HG03457 (cell line): ENCODE results near the gene ZSCAN30.

Experiments
- ATAC-seq: cut with Tn5 transposase; IDR thresholded peaks from one replicate; pipeline ENCODE4 v1.9.1; 2021; ENCODE audit warnings: moderate number of reproducible peaks; ENCODE audit not compliant: unreplicated experiment

Gene ZSCAN30

DNA sequence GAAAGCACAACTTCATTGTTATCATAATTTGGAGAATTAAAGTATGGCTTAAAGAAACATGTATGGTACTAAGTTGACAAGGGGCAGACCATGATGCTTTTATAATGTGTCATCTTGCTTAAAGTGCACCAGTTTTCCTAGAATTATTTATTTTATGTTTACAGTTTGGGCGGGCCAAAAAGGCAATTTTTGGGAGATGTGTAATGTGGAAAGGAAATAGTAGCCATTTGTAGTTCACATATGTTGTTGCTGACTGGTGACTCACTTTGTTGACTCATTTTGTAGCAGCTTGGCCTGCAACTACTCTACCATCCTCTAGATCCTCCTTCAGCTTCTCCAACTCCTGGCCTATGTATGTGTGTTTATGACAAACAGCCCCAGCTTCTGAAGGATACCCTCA lies 7.7 kb downstream of the ZSCAN30 start:
- no peak for ATAC-seq

DNA sequence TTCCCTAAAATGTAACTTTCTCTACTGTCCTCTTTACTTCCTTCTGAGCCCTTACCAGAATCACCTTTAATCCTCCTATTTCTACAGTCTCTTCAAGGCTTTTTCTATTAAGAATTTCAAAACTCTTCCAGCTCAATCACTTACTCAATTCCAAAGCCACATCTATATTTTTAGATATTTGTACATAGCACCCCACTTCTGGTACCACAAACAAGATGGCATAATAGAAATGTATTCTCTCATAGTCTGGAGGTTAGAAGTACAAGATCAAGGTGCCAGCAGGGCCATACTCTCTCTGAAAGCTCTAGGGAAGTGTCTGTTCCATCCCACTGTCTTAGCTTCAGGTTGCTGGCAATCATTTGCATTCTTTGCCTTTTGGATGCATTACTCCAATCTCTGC lies 11.1 kb downstream of the ZSCAN30 start:
- ATAC-seq = no peak

DNA sequence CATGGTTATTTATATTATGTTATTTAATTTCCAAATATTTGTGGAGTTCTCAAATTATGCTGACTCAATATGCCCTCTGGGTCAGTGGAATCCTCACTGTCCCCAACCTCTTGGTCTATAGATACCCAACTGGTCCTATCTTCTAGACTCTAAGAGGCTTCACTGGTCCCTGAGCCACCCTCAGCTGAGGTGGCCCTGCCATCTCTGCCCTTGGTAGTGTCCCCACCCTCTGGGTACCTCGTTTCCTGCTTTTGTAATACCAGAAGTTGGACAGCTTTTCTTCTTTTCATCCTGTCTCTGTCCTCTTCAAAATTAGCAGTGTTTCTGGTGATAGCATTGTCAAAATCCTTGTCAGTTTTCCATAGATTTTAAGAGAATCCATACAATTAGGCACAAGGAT lies 11.9 kb downstream of the ZSCAN30 start:
- no peak for ATAC-seq

DNA sequence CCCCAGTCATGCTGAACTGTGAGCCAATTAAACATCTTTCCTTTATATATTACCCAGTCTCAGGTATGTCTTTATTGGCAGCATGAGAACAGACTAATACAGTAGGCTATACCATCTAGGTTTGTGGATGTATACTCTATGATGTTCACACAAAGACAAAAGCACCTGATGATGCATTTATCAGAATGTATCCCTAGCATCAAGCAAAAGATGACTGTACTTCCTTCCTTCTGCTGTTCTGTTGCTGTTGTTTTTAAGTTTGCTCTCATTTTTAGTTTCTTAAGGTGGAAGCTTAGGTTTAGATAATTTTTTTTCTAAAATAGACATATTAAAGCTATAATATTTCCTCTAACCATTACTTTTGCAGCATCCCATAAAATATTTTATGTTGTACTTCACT lies 12.4 kb downstream of the ZSCAN30 start:
- no peak for ATAC-seq

DNA sequence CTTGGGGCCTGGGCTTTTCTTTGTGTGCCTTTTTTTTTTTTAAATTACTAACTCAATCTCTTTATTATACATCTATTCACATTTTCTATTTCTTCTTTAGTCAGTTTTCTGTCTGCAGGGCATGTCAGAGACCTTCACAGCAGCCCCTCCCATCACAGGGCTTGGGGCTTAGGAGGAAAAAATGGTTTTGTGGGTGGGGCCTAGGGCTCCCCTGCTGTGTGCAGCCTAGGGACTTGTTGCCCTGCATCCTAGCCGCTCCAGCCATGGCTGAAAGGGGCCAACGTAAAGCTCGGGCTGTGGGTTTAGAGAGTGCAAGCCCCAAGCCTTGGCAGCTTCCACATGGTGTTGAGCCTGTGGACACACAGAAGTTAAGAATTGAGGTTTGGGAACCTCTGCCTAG lies 13.8 kb downstream of the ZSCAN30 start:
- no peak for ATAC-seq

DNA sequence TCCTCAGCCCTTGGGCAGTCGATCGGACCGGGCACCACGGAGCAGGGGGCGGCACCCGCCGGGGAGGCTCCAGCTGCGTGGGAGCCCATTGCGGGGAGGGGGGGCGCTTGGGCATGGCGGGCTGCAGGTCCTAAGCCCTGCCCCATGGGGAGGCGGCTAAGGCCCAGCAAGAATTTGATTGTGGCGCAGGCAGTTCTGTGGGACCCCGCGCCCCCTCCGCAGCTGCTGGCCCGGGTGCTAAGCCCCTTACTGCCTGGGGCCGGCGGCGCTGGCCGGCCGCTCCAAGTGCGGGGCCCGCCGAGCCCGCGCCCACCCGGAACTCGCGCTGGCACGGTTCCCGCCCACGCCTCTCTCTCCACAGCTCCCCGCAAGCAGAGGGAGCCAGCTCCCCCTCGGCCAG lies 18.4 kb downstream of the ZSCAN30 start:
- no peak for ATAC-seq

DNA sequence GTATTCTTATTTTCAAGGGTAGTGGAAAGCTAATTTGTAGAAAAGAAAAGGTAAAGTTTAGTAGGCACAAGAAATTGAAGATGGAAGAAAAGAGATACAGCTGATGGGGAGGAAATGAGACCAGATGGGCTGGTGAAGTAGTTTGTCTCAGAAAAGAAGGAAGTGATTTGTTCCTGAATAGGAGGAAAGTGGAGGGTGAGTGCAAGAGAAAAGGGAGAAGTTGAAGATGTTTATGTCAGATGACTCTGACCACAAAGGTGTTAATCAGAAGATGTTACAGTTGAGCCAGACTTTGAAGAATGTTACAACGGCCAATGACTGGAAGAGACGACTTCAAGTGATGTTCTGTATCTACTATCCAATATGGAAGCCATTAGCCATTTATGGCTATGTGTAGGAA lies 21.2 kb downstream of the ZSCAN30 start:
- no peak for ATAC-seq

DNA sequence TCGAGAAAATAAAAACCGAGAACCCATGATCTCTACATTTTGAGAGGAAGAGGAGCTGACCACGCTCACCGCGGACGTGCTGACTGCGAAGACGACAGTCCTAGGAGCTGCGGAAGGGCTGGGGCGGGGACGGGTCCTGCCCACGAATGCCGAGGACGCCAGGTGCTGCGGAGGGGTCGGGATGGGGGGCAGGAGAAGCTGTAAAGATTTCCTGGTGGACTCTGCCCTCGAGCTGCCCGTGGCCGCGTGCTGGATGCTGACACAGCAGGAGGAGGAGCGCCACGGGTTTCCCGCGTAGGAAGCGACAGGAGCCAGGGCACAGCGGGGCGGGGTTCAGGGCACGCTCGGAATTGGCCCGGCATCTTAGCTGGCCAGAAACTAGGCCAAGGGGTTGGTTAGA lies 22.2 kb downstream of the ZSCAN30 start:
- no peak for ATAC-seq

DNA sequence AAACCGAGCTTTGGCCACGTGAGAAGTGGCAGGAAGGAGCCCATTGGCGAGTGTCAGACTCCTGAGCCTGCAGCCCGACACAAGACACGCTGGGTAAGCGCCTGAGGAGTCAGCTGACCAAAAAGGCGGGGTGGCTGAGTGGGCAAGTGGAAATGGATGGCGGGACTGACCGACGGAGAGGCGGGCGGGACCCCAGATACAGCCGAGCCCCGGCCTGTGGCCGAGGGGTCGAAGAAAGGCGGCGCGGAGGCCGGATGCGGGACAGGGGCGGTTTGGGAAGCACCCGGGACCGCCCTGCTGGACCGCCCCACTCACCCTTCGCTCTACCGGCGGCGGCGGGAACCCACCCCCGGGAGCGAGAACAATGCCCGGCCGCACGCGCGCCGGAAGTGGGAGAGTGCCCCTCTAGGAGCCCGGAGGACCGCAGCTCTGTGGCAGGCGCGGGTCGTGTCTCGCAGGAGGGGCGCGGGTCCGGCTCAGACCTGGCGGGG lies 22.8 kb downstream of the ZSCAN30 start:
- ATAC-seq = peak; percentile 76

DNA sequence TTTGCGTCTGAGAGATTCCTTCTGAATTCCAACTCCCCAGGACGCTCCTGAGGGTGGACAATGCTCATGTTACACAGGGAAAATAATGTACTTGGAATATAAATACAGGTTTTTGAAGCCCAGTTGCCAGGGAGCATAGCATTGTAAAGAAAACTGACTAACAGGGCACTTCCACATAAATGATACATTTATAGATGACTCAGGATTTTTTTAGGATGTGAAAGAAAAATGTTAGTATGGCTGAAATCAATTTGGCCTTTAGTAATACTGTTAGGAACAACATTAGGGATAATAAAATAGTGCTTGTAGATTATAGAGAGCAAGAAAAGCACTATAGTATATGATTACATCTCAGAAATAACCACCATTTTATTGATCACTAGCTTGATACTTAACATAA lies 25.6 kb downstream of the ZSCAN30 start:
- ATAC-seq = no peak

DNA sequence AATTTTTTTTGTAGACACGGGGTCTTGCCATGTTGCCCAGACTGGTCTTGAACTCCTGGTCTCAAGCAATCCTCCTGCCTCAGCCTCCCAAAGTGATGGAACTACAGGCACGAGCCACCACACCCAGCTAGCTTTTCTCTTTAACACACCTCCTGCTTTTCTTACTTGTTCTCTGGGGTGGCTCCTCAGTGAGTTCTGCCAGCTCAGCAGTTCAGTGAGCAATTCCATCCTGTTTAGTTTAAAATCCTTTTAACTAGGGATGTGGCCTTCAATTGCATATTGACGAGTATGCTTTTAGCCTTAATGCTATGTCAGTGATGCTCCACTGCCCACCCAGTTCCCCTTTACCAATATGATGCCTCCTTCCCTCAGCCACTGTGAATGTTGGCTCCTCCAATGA lies 33.1 kb downstream of the ZSCAN30 start:
- ATAC-seq = no peak

DNA sequence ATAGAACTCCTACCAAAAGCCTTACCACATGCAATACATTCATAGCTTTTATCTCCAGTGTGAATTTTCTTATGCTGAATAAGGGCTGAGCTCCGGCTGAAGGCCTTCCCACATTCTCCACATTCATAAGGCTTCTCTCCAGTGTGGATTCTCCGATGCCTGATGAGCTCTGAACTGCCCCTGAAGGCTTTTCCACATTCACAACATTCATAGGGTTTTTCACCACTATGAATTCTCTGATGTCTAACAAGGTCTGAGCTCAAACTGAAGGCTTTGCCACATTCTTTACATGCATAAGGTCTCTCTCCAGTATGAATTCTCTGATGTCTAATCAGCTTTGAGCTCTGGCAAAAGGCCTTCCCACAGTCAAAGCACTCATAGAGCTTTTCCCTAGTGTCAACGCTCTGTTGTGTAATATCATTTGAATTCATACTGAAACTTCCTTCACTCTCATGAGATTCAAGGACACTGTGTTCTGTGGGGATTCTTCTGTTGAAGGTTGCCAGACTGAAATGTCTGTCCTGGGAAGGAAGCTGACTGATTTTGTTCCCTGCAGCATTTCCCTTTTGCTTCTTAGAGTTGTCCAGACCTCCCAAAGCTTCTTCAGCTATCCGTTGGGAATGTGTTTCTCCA lies 36.3 kb downstream of the ZSCAN30 start:
- ATAC-seq = no peak

DNA sequence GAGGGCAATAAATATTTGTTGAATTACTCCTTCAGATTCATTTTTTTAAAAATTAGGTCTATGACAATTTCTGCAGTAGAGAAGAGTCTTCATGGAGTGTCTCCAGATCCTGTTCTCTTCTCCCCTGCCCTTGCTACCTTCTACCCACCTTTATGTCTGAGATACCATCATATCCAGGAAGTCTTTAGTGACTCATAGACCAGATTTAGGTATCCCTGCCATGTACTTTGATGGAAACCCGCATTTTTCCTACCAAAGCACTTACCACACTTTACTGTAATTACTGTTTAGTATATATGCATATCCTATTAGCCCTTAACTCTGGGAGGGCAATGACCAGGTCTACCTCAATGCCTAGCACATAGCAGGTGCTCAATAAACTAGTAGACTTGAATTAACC lies 37.6 kb downstream of the ZSCAN30 start:
- no peak for ATAC-seq

DNA sequence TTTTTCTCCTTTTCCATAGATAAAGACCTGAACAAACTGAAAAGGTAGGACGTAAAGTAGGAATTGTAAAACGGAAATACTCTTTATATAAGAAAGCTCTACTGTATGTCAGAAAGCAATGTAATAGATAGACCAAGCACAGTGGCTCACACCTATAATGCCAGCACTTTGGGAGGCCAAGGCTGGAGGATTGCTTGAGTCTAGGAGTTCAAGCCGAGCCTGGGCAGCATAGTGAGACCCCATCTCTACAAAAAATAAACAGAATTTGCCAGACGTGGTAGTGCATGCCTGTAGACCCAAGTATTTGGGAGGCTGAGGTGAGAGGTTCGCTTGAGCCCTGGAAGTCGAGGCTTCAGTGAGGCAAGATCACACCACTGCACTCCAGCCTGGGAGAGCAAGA lies 41.6 kb downstream of the ZSCAN30 start:
- ATAC-seq = no peak

DNA sequence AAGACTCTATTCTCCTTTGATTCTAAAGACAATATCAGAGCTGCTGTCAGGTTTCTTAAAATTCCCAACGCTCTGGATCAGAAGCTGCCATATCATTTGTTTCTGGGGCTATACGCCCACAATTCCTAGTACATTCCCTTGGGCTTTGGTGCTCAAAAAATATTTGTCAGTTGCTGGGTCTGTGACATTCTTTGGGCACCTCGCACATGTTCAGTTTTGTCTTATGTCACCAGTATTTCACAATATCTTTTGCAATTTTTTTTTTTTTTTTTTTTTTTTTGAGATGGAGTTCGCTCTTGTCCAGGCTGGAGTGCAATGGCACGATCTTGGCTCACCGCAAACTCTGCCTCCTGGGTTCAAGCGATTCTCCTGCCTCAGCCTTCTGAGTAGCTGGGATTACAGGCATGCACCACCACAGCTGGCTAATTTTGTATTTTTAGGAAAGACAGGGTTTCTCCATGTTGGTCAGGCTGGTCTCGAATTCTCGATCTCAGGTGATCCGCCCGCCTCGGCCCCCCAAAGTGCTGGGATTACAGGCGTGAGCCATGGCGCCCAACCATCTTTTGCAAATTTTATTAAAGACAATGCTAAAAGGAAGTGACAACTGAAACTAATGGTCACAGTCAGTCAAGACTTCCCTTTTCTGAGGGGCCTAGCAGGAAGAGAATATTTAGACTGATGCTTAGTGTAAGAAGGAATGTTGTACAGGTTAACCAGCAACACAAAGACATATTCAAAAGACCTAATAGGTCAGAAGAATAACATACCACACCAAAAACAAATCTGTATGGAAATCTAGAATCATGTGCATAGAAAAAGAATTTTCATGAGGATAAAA lies 42.4 kb downstream of the ZSCAN30 start:
- ATAC-seq = no peak

DNA sequence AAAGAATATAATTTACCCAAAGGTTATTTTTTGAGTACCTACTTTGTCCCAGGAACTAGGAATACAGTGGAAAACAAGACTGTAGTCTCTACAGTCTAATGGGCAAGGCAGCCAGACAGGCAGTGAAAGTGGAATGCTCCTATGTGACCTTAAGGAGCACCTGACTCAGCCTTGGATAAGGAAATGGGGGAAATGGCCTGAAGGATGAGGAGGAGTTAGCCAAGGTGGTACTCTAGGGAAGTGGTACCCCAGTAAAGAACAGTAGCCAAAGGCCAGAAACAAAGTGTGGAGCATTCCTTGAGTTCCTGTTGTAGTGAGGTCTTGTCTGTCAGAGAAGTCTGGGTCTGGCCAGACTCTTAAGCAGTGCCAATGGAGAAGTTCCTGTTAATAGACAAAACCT lies 43.2 kb downstream of the ZSCAN30 start:
- no peak for ATAC-seq

DNA sequence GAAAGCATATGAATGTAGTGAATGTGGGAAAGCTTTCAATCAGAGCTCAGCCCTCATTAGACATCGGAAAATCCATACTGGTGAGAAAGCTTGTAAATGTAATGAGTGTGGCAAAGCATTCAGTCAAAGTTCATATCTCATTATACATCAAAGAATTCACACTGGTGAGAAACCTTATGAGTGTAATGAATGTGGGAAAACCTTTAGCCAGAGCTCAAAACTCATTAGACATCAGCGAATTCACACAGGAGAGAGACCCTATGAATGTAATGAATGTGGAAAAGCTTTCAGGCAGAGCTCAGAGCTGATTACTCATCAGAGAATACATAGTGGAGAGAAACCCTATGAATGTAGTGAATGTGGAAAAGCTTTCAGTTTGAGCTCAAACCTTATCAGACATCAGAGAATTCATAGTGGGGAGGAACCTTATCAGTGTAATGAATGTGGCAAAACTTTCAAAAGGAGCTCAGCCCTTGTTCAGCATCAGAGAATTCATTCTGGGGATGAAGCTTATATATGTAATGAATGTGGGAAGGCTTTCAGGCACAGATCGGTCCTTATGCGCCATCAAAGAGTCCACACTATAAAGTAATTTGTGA lies 44.2 kb downstream of the ZSCAN30 start:
- no peak for ATAC-seq

DNA sequence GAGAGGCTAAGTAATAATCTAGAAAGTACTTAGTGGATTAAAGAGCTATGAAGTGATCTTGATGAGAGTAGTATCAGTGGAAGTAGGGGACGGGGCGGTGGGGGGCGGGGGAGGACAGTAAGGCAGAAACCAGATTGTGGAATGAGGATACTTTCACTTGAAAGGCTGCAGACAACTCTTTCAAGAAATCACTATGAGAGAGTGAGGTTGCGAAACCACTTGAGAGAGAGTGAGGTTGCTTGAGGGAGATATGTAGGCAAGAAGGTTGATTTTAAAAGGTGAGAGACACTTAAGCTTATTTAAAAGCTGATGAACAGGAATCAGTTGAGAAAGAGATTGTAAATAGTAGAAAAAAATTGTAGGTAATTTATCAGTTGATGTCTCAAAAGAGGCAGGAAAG lies 45.4 kb downstream of the ZSCAN30 start:
- ATAC-seq = no peak

DNA sequence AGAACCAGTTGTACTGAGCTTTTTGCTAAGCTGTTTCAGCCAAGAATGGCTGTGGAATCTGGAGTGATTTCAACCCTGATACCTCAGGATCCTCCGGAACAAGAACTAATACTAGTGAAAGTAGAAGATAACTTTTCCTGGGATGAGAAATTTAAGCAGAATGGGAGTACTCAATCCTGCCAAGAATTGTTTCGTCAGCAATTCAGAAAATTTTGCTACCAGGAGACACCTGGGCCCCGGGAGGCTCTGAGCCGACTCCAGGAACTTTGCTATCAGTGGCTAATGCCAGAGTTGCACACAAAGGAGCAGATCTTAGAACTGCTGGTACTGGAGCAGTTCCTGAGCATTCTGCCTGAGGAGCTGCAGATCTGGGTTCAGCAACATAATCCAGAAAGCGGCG lies 47.6 kb downstream of the ZSCAN30 start:
- ATAC-seq = no peak

DNA sequence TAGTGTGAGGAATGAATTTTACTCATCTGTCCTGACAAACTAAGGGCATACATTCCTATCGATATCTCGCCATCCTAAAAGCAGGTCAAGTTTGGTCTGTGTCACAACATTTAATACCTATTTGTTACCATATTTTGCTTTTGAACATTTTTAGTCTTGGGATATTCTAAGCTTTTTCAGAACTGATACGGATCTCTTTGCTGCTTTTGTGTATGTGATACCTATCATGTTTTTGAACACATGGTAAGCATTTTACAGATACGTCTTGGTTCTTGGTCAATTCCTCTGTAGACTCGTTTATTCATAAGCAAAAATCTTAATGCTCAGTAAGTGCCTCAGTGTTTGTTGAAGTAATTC lies 48.6 kb downstream of the ZSCAN30 start:
- ATAC-seq = no peak

DNA sequence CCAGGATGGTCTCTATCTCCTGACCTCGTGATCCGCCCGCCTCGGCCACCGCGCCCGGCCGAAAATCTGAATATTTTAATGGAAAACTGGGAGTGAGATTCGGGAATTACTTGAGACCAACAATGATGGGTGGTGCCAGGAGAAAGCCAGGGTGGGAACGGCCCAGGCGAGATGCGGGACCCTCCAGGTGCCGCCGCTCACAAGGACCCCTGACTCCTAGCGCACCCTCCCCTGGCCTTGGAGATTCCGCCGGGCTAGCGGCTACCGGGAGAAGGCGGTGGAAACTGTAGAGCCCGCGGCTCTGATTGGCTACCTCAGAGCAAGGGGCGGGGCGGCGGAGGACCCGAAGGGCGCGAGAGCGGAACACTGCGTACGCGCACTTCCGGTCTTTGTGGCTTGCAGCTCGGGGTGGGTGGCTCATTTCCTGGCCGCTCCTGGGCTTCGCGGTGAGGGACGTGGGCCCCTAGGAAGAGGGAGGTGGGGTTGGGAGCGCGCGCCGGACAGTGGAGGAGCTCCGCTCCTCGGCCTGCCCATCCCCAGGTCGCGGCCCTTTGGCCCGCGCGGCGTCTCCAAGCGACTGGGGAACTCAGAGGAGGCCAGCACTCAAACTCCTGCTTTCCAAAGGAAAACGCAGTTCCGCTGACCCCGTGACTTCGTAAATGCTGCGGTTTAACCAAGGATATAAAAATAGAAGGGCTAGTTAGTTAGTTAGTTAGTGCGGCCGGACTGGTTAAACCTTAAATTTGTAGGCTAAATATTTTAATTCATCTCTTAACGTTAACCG lies 49.2 kb downstream of the ZSCAN30 start, which contains the start of gene ZNF397:
ZNF397 (plus strand) TSS at position 371 of the 784 bp plus-strand sequence. CDS start 1,437 bp downstream, outside the sequence.
- ATAC-seq = peak; percentile 97
